Measurements from ENCODE around the gene LRP6.

DNA sequence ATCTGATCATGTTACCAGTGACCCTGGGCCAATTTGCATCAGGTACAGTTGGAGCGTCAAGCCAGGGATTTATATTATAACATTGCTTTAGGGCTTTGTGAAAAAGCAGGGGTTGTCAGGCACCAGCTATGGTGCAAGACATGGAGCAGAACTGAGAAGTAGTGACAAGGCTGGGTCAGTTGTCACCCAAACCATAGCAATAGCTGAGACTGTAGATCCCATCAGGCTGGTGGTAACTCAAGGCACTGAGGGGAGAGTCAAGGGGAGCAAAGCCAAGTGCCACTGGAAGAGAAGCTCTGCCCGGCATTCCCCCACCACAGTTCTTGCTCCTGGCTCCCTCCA lies 179.2 kb downstream of the LRP6 start:
- TF ChIP-seq, protein P1, sequence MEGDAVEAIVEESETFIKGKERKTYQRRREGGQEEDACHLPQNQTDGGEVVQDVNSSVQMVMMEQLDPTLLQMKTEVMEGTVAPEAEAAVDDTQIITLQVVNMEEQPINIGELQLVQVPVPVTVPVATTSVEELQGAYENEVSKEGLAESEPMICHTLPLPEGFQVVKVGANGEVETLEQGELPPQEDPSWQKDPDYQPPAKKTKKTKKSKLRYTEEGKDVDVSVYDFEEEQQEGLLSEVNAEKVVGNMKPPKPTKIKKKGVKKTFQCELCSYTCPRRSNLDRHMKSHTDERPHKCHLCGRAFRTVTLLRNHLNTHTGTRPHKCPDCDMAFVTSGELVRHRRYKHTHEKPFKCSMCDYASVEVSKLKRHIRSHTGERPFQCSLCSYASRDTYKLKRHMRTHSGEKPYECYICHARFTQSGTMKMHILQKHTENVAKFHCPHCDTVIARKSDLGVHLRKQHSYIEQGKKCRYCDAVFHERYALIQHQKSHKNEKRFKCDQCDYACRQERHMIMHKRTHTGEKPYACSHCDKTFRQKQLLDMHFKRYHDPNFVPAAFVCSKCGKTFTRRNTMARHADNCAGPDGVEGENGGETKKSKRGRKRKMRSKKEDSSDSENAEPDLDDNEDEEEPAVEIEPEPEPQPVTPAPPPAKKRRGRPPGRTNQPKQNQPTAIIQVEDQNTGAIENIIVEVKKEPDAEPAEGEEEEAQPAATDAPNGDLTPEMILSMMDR (IDR thresholded peaks at IDR 0.05 in 4 of 5, conservative IDR thresholded peaks at IDR 0.05 in 1 of 5), result no peak
- TF ChIP-seq POLR2A (IDR thresholded peaks at IDR 0.05), result no peak
